CD4-positive, CD25-positive, alpha-beta regulatory T cell (primary cell): ENCODE results near the gene ATIC. TPM values are rescaled to one million over a fixed set of nuclear protein-coding genes. Genes with fewer than 3 reads are reported as not detected.
"Not testable (repeated sequence)": the region's sequence is repeated elsewhere in the genome, so short reads cannot be mapped to it uniquely, and the experiment has no call there.

ENCODE experiments used
- ATAC-seq, 2 donors: fragments of 150-1000 bp; cut with Tn5 transposase; one replicate each; pipeline ENCODE4 v1.10.0; 2021; ENCODE audit warnings: low read depth in 2 of 2, moderate number of reproducible peaks in 2 of 2, moderate library complexity in 1 of 2
- DNase-seq, 3 donors: peaks; one replicate each; pipeline versions ENCODE4 v3.0.0 to v3.0.0-alpha.2; 2012 to 2022; ENCODE audit warnings: mixed read lengths in 1 of 3
- H3K27ac ChIP-seq: one replicate; pipeline ENCODE4 v1.7.0; 2013; ENCODE audit warnings: mild to moderate bottlenecking, low read length; ENCODE audit not compliant: insufficient read depth, poor library complexity, severe bottlenecking
- H3K27me3 ChIP-seq: one replicate; pipeline ENCODE4 v1.7.0; 2013; ENCODE audit warnings: low read length; ENCODE audit not compliant: control insufficient read depth, insufficient read depth
- H3K36me3 ChIP-seq: one replicate; pipeline ENCODE4 v1.7.0; 2013; ENCODE audit warnings: mild to moderate bottlenecking, low read length, moderate library complexity; ENCODE audit not compliant: control insufficient read depth, insufficient read depth
- H3K4me1 ChIP-seq: 2 replicates; pipeline ENCODE4 v1.7.0; 2013; ENCODE audit warnings: mild to moderate bottlenecking, low read length; ENCODE audit not compliant: insufficient read depth, control insufficient read depth, poor library complexity, severe bottlenecking
- H3K4me3 ChIP-seq: one replicate; pipeline ENCODE4 v1.7.0; 2013; ENCODE audit warnings: low read depth, mild to moderate bottlenecking, low read length, moderate library complexity
- H3K9me3 ChIP-seq, 2 experiments: 1 replicate in 1 of 2; 2 replicates in 1 of 2; pipeline ENCODE4 v1.7.0; 2013; ENCODE audit warnings: low read length in 2 of 2, mild to moderate bottlenecking in 1 of 2, moderate library complexity in 1 of 2; ENCODE audit not compliant: control insufficient read depth in 2 of 2
- H3K27ac Mint-ChIP-seq, 3 donors: one replicate each; pipeline ENCODE4 v1.8.0; 2020 to 2022; ENCODE audit warnings: mild to moderate bottlenecking in 3 of 3, mixed read lengths in 3 of 3, moderate library complexity in 2 of 3
- H3K27me3 Mint-ChIP-seq: one replicate; pipeline ENCODE4 v1.8.0; 2022; ENCODE audit warnings: mild to moderate bottlenecking, mixed read lengths
- H3K36me3 Mint-ChIP-seq: one replicate; pipeline ENCODE4 v1.8.0; 2020; ENCODE audit warnings: mixed read lengths
- H3K4me1 Mint-ChIP-seq, 4 donors: one replicate each; pipeline ENCODE4 v1.8.0; 2020 to 2022; ENCODE audit warnings: mixed read lengths in 4 of 4, mild to moderate bottlenecking in 1 of 4
- H3K4me3 Mint-ChIP-seq, 4 donors: one replicate each; pipeline ENCODE4 v1.8.0; 2020 to 2022; ENCODE audit warnings: mild to moderate bottlenecking in 4 of 4, mixed read lengths in 4 of 4, moderate library complexity in 3 of 4
- H3K9me3 Mint-ChIP-seq, 7 donors: one replicate each; pipeline ENCODE4 v1.8.0; 2020 to 2022; ENCODE audit warnings: mixed read lengths in 7 of 7, mild to moderate bottlenecking in 3 of 7, moderate library complexity in 2 of 7
- polyA plus RNA-seq, 4 donors: library from polyadenylated mRNA; unstranded; fragments of 300-500 nt; fragmentation: Illumina TruSeq; gene quantifications; one replicate each; pipeline ENCODE4 v1.2.3, GENCODE V29; 2021
- total RNA-seq: library from RNA; stranded (reverse); gene quantifications from one replicate; pipeline ENCODE4 v1.2.3, GENCODE V29; 2022

The ATIC gene
- total and polyA plus RNA-seq, 5 donors from 2014 or later = 48.8 to 165 (median 142) TPM

GRCh38 chr2:215357660-215358059 lies 45.8 kb downstream of the ATIC start:
- Mint-ChIP-seq H3K27ac (no peak overlapping the region), H3K9me3 (no peaks in the 10 kb centered on the region), H3K4me1 (peaks cover 0 to 3% (median 1%) of the 10 kb centered on the region in 4 donors), H3K36me3 (peaks cover 29% of the 10 kb centered on the region), H3K27me3 (no peaks in the 10 kb centered on the region), H3K4me3 (no peak overlapping the region)
- DNase-seq (no peak), ATAC-seq (no peak)
- Histone ChIP-seq H3K9me3 (no peaks in the 10 kb centered on the region), H3K36me3 (peaks cover 3% of the 10 kb centered on the region), H3K4me3 (no peak overlapping the region), H3K27me3 (no peaks in the 10 kb centered on the region), H3K4me1 (no peaks in the 10 kb centered on the region), H3K27ac (no peak overlapping the region)

GRCh38 chr2:215358312-215358845 lies 46.5 kb downstream of the ATIC start:
- H3K27me3 ChIP-seq = no peaks in the 10 kb centered on the region
- Mint-ChIP-seq H3K4me3 (no peak overlapping the region), H3K27ac (no peak overlapping the region), H3K27me3 (no peaks in the 10 kb centered on the region), H3K36me3 (peaks cover 27% of the 10 kb centered on the region), H3K9me3 (no peaks in the 10 kb centered on the region), H3K4me1 (peaks cover 0 to under 1% (median 0%) of the 10 kb centered on the region in 4 donors)
- DNase-seq = no peak
- H3K27ac ChIP-seq = no peak overlapping the region
- ATAC-seq = no peak
- H3K4me3 ChIP-seq = no peak overlapping the region
- peaks cover 3% of the 10 kb centered on the region for H3K36me3 ChIP-seq
- H3K9me3 ChIP-seq = no peaks in the 10 kb centered on the region
- H3K4me1 ChIP-seq = no peaks in the 10 kb centered on the region

- Mint-ChIP-seq H3K9me3 (no peaks in the 10 kb centered on the region), H3K4me1 (no peaks in the 10 kb centered on the region), H3K27ac (no peak overlapping the region), H3K36me3 (peaks cover 32% of the 10 kb centered on the region), H3K4me3 (no peak overlapping the region), H3K27me3 (no peaks in the 10 kb centered on the region)
- no peaks in the 10 kb centered on the region for H3K9me3 ChIP-seq
- H3K4me3 ChIP-seq = no peak overlapping the region
- no peaks in the 10 kb centered on the region for H3K4me1 ChIP-seq
- peaks cover 3% of the 10 kb centered on the region for H3K36me3 ChIP-seq
- H3K27me3 ChIP-seq = no peaks in the 10 kb centered on the region
- ATAC-seq (no peak), DNase-seq (no peak)
- no peak overlapping the region for H3K27ac ChIP-seq
Observed at GRCh38 chr2:215358891-215359575, 47.2 kb downstream of the ATIC start.

- H3K4me3 Mint-ChIP-seq = no peak overlapping the region
- H3K9me3 Mint-ChIP-seq = no peaks in the 10 kb centered on the region
- Histone ChIP-seq H3K27ac (no peak overlapping the region), H3K36me3 (peaks cover 3% of the 10 kb centered on the region), H3K4me1 (no peaks in the 10 kb centered on the region), H3K4me3 (no peak overlapping the region), H3K9me3 (no peaks in the 10 kb centered on the region), H3K27me3 (no peaks in the 10 kb centered on the region)
- ATAC-seq (no peak), DNase-seq (no peak)
- no peaks in the 10 kb centered on the region for H3K4me1 Mint-ChIP-seq
- H3K36me3 Mint-ChIP-seq = peaks cover 36% of the 10 kb centered on the region
- no peak overlapping the region for H3K27ac Mint-ChIP-seq
- no peaks in the 10 kb centered on the region for H3K27me3 Mint-ChIP-seq
Observed at GRCh38 chr2:215359576-215359922, 47.7 kb downstream of the ATIC start.

- H3K36me3 ChIP-seq, H3K4me1 Mint-ChIP-seq, H3K4me1 ChIP-seq, H3K27ac Mint-ChIP-seq, H3K9me3 Mint-ChIP-seq, H3K27ac ChIP-seq, H3K4me3 Mint-ChIP-seq, H3K9me3 ChIP-seq, H3K27me3 ChIP-seq, H3K27me3 Mint-ChIP-seq, DNase-seq, H3K4me3 ChIP-seq, ATAC-seq: not testable (repeated sequence)
- peaks cover 39% of the 10 kb centered on the region for H3K36me3 Mint-ChIP-seq
Observed at GRCh38 chr2:215360059-215360458, 48.2 kb downstream of the ATIC start.

- ATAC-seq (no peak), DNase-seq (no peak)
- H3K27ac ChIP-seq = no peak overlapping the region
- Mint-ChIP-seq H3K36me3 (peaks cover 38% of the 10 kb centered on the region), H3K9me3 (no peaks in the 10 kb centered on the region), H3K27ac (no peak overlapping the region), H3K4me1 (no peaks in the 10 kb centered on the region), H3K27me3 (no peaks in the 10 kb centered on the region), H3K4me3 (no peak overlapping the region)
- no peaks in the 10 kb centered on the region for H3K4me1 ChIP-seq
- no peaks in the 10 kb centered on the region for H3K27me3 ChIP-seq
- H3K36me3 ChIP-seq = peaks cover 3% of the 10 kb centered on the region
- no peak overlapping the region for H3K4me3 ChIP-seq
- H3K9me3 ChIP-seq = no peaks in the 10 kb centered on the region
Observed at GRCh38 chr2:215360596-215360995, 48.7 kb downstream of the ATIC start.

- H3K9me3 ChIP-seq = no peaks in the 10 kb centered on the region
- no peaks in the 10 kb centered on the region for H3K27me3 Mint-ChIP-seq
- no peaks in the 10 kb centered on the region for H3K27me3 ChIP-seq
- no peak overlapping the region for H3K27ac ChIP-seq
- DNase-seq = no peak
- H3K4me1 Mint-ChIP-seq = no peaks in the 10 kb centered on the region
- H3K27ac Mint-ChIP-seq = no peak overlapping the region
- H3K36me3 ChIP-seq = peaks cover 3% of the 10 kb centered on the region
- no peak overlapping the region for H3K4me3 ChIP-seq
- H3K4me3 Mint-ChIP-seq = no peak overlapping the region
- no peak for ATAC-seq
- no peaks in the 10 kb centered on the region for H3K9me3 Mint-ChIP-seq
- H3K36me3 Mint-ChIP-seq = peaks cover 41% of the 10 kb centered on the region
- no peaks in the 10 kb centered on the region for H3K4me1 ChIP-seq
Observed at GRCh38 chr2:215361211-215361875, 49.5 kb downstream of the ATIC start.
